SK-N-SH (cell line): ENCODE measurements around the gene PSMD13. TPM values are rescaled to one million over a fixed set of nuclear protein-coding genes. Genes with fewer than 3 reads are reported as not detected.

Experiments used
- CTCF ChIA-PET: fragments of 300-600, 350-600 bp; formaldehyde crosslinking; extraction: SDS; loops from one replicate; lab custom pipeline; 2021; lab: Yijun Ruan, JAX
- POLR2A ChIA-PET: fragments of 350-600 bp; sonication (Branson Sonifier 250); formaldehyde crosslinking; extraction: SDS; loops from one replicate; lab custom pipeline; 2020; ENCODE audit warnings: antibody characterized with exemption, inconsistent platforms; lab: Yijun Ruan, JAX
- DNase-seq: peaks from one replicate; pipeline ENCODE4 v3.0.0; 2012
- H2AFZ ChIP-seq: fragments of 200-600 bp; sonication (generic); 2 replicates; pipeline ENCODE4 v1.8.1; 2016; ENCODE audit warnings: antibody characterized with exemption, mild to moderate bottlenecking, low read depth
- H3F3A ChIP-seq: fragments of 200-600 bp; sonication (generic); replicated peaks from 2 replicates; pipeline ENCODE3; 2016; ENCODE audit warnings: antibody characterized with exemption, mild to moderate bottlenecking; ENCODE audit not compliant: insufficient read depth
- H3K27ac ChIP-seq, 2 experiments: fragments of 200-500 bp in 1 of 2; fragments of 200-600 bp in 1 of 2; sonication (Bioruptor generic) in 1 of 2; sonication (generic), shearing (Covaris generic) in 1 of 2; 2 replicates each; pipeline versions ENCODE4 v1.5.1 to v1.6.1; 2014 to 2016; ENCODE audit warnings: low read depth in 2 of 2, inconsistent platforms in 1 of 2, low read length in 1 of 2, mild to moderate bottlenecking in 1 of 2, mixed read lengths in 1 of 2
- H3K27me3 ChIP-seq: fragments of 200-600 bp; sonication (generic), shearing (Covaris generic); 2 replicates; pipeline ENCODE4 v1.6.1; 2016; ENCODE audit warnings: mixed run types; ENCODE audit not compliant: insufficient read depth
- H3K36me3 ChIP-seq, 2 experiments: fragments of 200-500 bp in 1 of 2; fragments of 200-600 bp in 1 of 2; sonication (Bioruptor generic) in 1 of 2; sonication (generic) in 1 of 2; replicated peaks in 1 of 2; 2 replicates each; pipeline versions ENCODE3 to v1.5.1; 2014 to 2016; ENCODE audit warnings: low read length in 1 of 2, mild to moderate bottlenecking in 1 of 2; ENCODE audit not compliant: insufficient read depth in 2 of 2, control insufficient read depth in 1 of 2
- H3K4me1 ChIP-seq, 2 experiments: fragments of 200-500 bp in 1 of 2; fragments of 200-600 bp in 1 of 2; sonication (Bioruptor generic) in 1 of 2; sonication (generic), shearing (Covaris generic) in 1 of 2; 2 replicates each; pipeline versions ENCODE4 v1.5.1 to v1.6.1; 2014 to 2016; ENCODE audit warnings: low read depth in 1 of 2, low read length in 1 of 2, mixed run types in 1 of 2; ENCODE audit not compliant: insufficient read depth in 2 of 2, control insufficient read depth in 1 of 2
- H3K4me2 ChIP-seq: fragments of 200-600 bp; sonication (generic), shearing (Covaris generic); 2 replicates; pipeline ENCODE4 v1.6.1; 2017; ENCODE audit warnings: mixed run types
- H3K4me3 ChIP-seq, 2 experiments: fragments of 200-500 bp in 1 of 2; fragments of 200-600 bp in 1 of 2; sonication (Bioruptor generic) in 1 of 2; sonication (generic), shearing (Covaris generic) in 1 of 2; 2 replicates each; pipeline versions ENCODE4 v1.5.1 to v1.8.1; 2014 to 2016; ENCODE audit warnings: low read depth in 2 of 2, inconsistent platforms in 1 of 2, low read length in 1 of 2, mild to moderate bottlenecking in 1 of 2, mixed read lengths in 1 of 2, moderate library complexity in 1 of 2
- H3K79me2 ChIP-seq: fragments of 200-600 bp; sonication (generic); 2 replicates; pipeline ENCODE4 v1.8.1; 2017; ENCODE audit warnings: mild to moderate bottlenecking; ENCODE audit not compliant: insufficient read depth
- H3K9ac ChIP-seq: fragments of 200-600 bp; sonication (generic); 2 replicates; pipeline ENCODE4 v1.6.1; 2017; ENCODE audit warnings: mixed run types
- H3K9me2 ChIP-seq: fragments of 200-600 bp; sonication (generic); 2 replicates; pipeline ENCODE4 v1.6.1; 2017; ENCODE audit warnings: mixed run types
- H3K9me3 ChIP-seq: fragments of 200-600 bp; sonication (generic); 2 replicates; pipeline ENCODE4 v1.6.1; 2017; ENCODE audit warnings: mixed run types, mild to moderate bottlenecking, moderate library complexity
- H4K20me1 ChIP-seq: fragments of 200-600 bp; sonication (generic); 2 replicates; pipeline ENCODE4 v1.6.1; 2017; ENCODE audit warnings: mild to moderate bottlenecking, mixed run types; ENCODE audit not compliant: insufficient read depth
- CHD2 ChIP-seq: fragments of 150-350 bp; IDR thresholded peaks from 2 replicates; pipeline ENCODE4 v1.6.1; 2018; ENCODE audit warnings: low read length; ENCODE audit not compliant: partially characterized antibody
- FOSL2 ChIP-seq: IDR thresholded peaks from 2 replicates; pipeline ENCODE4 v1.4.0; 2012; ENCODE audit warnings: low read depth, mild to moderate bottlenecking, moderate library complexity, borderline replicate concordance
- FOXJ3 ChIP-seq: sonication (generic); formaldehyde crosslinking; IDR thresholded peaks from 2 replicates; pipeline ENCODE4 v1.5.1; 2020; ENCODE audit warnings: mild to moderate bottlenecking, missing genetic modification reagents
- GATA2 ChIP-seq: sonication (generic); formaldehyde crosslinking; IDR thresholded peaks from 2 replicates; pipeline ENCODE4 v1.5.0; 2020; ENCODE audit warnings: mild to moderate bottlenecking, missing genetic modification reagents
- IRF3 ChIP-seq: fragments of 150-350 bp; IDR thresholded peaks from 2 replicates; pipeline ENCODE4 v1.6.1; 2016; ENCODE audit warnings: mild to moderate bottlenecking, low read depth, low read length
- MAX ChIP-seq: IDR thresholded peaks from 2 replicates; pipeline ENCODE4 v1.4.0; 2012; ENCODE audit warnings: low read depth
- NFIC ChIP-seq: IDR thresholded peaks from 2 replicates; pipeline ENCODE4 v1.4.0; 2012; ENCODE audit warnings: borderline replicate concordance
- RCOR1 ChIP-seq: fragments of 150-350 bp; IDR thresholded peaks from 2 replicates; pipeline ENCODE4 v1.6.1; 2017; ENCODE audit warnings: antibody characterized with exemption, low read length
- REST ChIP-seq: IDR thresholded peaks from 2 replicates; pipeline ENCODE4 v1.6.1; 2012; ENCODE audit warnings: mild to moderate bottlenecking, low read depth, low read length, moderate library complexity
- RFX5 ChIP-seq: IDR thresholded peaks from 2 replicates; pipeline ENCODE4 v1.6.1; 2012; ENCODE audit warnings: mild to moderate bottlenecking, improper control_type of control experiment, low read length
- SMC3 ChIP-seq: IDR thresholded peaks from 2 replicates; pipeline ENCODE4 v1.6.1; 2012; ENCODE audit warnings: low read depth, low read length, improper control_type of control experiment
- TAF1 ChIP-seq: IDR thresholded peaks from 2 replicates; pipeline ENCODE4 v1.6.1; 2012; ENCODE audit warnings: low read depth, mild to moderate bottlenecking, low read length, moderate library complexity, borderline replicate concordance
- USF1 ChIP-seq: IDR thresholded peaks from 2 replicates; pipeline ENCODE4 v1.4.0; 2012; ENCODE audit warnings: low read depth, borderline replicate concordance
- WGBS: methylation state at CpG from one replicate; pipeline ENCODE4 v1.1.6; 2017; ENCODE audit warnings: low lambda C conversion rate; 5-methylcytosine and 5-hydroxymethylcytosine counted together
- polyA plus RNA-seq, 3 experiments: library from polyadenylated mRNA; depleted of rRNA; stranded (reverse); fragments of >200 nt; gene quantifications; 2 replicates each; pipeline ENCODE4 v1.2.3, GENCODE V29; 2012
- TF ChIP-seq, protein P1 (sequence below): IDR thresholded peaks from 2 replicates; pipeline ENCODE4 v1.4.0; 2012; ENCODE audit warnings: low read depth, borderline replicate concordance

PSMD13 gene
- polyA plus RNA-seq, 1 of the 3 experiments (the other 2 are of a cell fraction) = 196 TPM

DNA sequence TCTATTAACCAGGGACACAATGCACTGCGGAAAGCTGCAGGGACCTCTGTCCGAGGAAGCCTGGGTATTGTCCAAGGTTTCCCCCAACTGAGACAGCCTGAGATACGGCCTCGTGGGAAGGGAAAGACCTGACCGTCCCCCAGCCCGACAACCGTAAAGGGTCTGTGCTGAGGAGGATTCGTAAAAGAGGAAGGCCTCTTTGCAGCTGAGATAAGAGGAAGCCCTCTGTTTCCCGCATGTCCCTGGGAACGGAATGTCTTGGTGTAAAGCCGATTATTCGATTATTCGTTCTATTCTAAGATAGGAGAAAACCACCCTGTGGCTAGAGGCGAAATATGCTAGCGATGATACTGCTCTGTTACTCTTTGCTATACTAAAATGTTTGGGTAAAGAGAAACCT lies 34.8 kb upstream of the PSMD13 start:
- Histone ChIP-seq H3K27ac (no peak overlapping the region), H3K4me2 (no peak overlapping the region), H3K79me2 (peaks cover 37% of the 10 kb centered on the region), H3K9me3 (no peaks in the 10 kb centered on the region), H3K9me2 (no peaks in the 10 kb centered on the region), H3K36me3 (peaks cover 27 to 33% of the 10 kb centered on the region in 2 experiments), H2AFZ (no peak overlapping the region), H3K4me3 (no peak overlapping the region), H4K20me1 (peaks cover 40% of the 10 kb centered on the region), H3K9ac (no peak overlapping the region), H3F3A (no peaks in the 10 kb centered on the region), H3K27me3 (no peaks in the 10 kb centered on the region), H3K4me1 (peaks cover 6 to 13% of the 10 kb centered on the region in 2 experiments; a peak in 2 of 4 replicates)
- 89% methylated on average over 13 of the region's 15 CpGs for WGBS
- ChIA-PET CTCF (no interaction called here), POLR2A (no interaction called here)
- no peak for DNase-seq
- TF ChIP-seq IRF3 (no peak), FOXJ3 (CRISPR knock-in tag) (no peak), RCOR1 (no peak), CHD2 (no peak), SMC3 (no peak), RFX5 (no peak), USF1 (no peak), NFIC (no peak), GATA2 (CRISPR knock-in tag) (no peak), MAX (no peak), FOSL2 (no peak), TAF1 (no peak), REST (no peak)
- TF ChIP-seq, protein P1, sequence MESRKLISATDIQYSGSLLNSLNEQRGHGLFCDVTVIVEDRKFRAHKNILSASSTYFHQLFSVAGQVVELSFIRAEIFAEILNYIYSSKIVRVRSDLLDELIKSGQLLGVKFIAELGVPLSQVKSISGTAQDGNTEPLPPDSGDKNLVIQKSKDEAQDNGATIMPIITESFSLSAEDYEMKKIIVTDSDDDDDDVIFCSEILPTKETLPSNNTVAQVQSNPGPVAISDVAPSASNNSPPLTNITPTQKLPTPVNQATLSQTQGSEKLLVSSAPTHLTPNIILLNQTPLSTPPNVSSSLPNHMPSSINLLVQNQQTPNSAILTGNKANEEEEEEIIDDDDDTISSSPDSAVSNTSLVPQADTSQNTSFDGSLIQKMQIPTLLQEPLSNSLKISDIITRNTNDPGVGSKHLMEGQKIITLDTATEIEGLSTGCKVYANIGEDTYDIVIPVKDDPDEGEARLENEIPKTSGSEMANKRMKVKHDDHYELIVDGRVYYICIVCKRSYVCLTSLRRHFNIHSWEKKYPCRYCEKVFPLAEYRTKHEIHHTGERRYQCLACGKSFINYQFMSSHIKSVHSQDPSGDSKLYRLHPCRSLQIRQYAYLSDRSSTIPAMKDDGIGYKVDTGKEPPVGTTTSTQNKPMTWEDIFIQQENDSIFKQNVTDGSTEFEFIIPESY = no peak
